ENCODE measurements around the gene FAM163A. TPM values are rescaled to one million over a fixed set of nuclear protein-coding genes. Genes with fewer than 3 reads are reported as not detected.

The FAM163A gene
- total RNA-seq, 4 donors from 2014 or later, result 0.29 TPM; not detected in 3

GRCh38 chr1:179776831-179777230, 33.7 kb downstream of the FAM163A start:
- TF ChIP-seq POLR2AphosphoS5 (IDR thresholded peaks at IDR 0.05), result no peak
- no peak for TF ChIP-seq CTCF (IDR thresholded peaks at IDR 0.05)
- no peak for TF ChIP-seq EP300 (IDR thresholded peaks at IDR 0.05)
- TF ChIP-seq POLR2A (IDR thresholded peaks at IDR 0.05), result no peak
- H3K36me3 ChIP-seq, result no peaks in the 10 kb centered on the region
- no peak for DNase-seq (ENCODE audit: low spot score in 2 of 2)
- H3K27me3 ChIP-seq, result no peaks in the 10 kb centered on the region
- no peak overlapping the region for H3K4me3 ChIP-seq
- 73% methylated on average over 2 of the region's 2 CpGs for WGBS
- no peaks in the 10 kb centered on the region for H3K9me3 ChIP-seq
- H3K27ac ChIP-seq, result no peak overlapping the region
- no peaks in the 10 kb centered on the region for H3K4me1 ChIP-seq

- no peak for TF ChIP-seq CTCF (IDR thresholded peaks at IDR 0.05)
- no peak for TF ChIP-seq POLR2A (IDR thresholded peaks at IDR 0.05)
- no peak for TF ChIP-seq POLR2AphosphoS5 (IDR thresholded peaks at IDR 0.05)
- no peak for TF ChIP-seq EP300 (IDR thresholded peaks at IDR 0.05)
- Histone ChIP-seq H3K27ac (no peak overlapping the region), H3K36me3 (no peaks in the 10 kb centered on the region), H3K4me3 (no peak overlapping the region), H3K4me1 (no peaks in the 10 kb centered on the region), H3K27me3 (no peaks in the 10 kb centered on the region), H3K9me3 (no peaks in the 10 kb centered on the region)
- no peak for DNase-seq (ENCODE audit: low spot score in 2 of 2)
- WGBS, result 86% methylated on average over 3 of the region's 3 CpGs
These were observed 34.6 kb downstream of the FAM163A start for GRCh38 chr1:179777731-179778130.

GRCh38 chr1:179779645-179780272, 36.7 kb downstream of the FAM163A start:
- H3K36me3 ChIP-seq, result no peaks in the 10 kb centered on the region
- DNase-seq (ENCODE audit: low spot score in 2 of 2), result no peak
- H3K27me3 ChIP-seq, result no peaks in the 10 kb centered on the region
- no peak overlapping the region for H3K4me3 ChIP-seq
- WGBS, result 83% methylated on average over 2 of the region's 2 CpGs
- H3K9me3 ChIP-seq, result no peaks in the 10 kb centered on the region
- H3K4me1 ChIP-seq, result no peaks in the 10 kb centered on the region
- TF ChIP-seq EP300 (IDR thresholded peaks at IDR 0.05) (no peak), CTCF (IDR thresholded peaks at IDR 0.05) (no peak), POLR2A (IDR thresholded peaks at IDR 0.05) (no peak), POLR2AphosphoS5 (IDR thresholded peaks at IDR 0.05) (no peak)
- H3K27ac ChIP-seq, result no peak overlapping the region

GRCh38 chr1:179781962-179782361, 38.9 kb downstream of the FAM163A start:
- Histone ChIP-seq H3K36me3 (no peaks in the 10 kb centered on the region), H3K27me3 (no peaks in the 10 kb centered on the region), H3K9me3 (no peaks in the 10 kb centered on the region), H3K4me1 (no peaks in the 10 kb centered on the region), H3K4me3 (no peak overlapping the region), H3K27ac (no peak overlapping the region)
- WGBS, result 59% methylated on average over 10 of the region's 10 CpGs
- no peak for TF ChIP-seq POLR2A (IDR thresholded peaks at IDR 0.05)
- TF ChIP-seq POLR2AphosphoS5 (IDR thresholded peaks at IDR 0.05), result no peak
- no peak for TF ChIP-seq CTCF (IDR thresholded peaks at IDR 0.05)
- no peak for DNase-seq (ENCODE audit: low spot score in 2 of 2)

GRCh38 chr1:179785031-179785431, 41.9 kb downstream of the FAM163A start:
- Histone ChIP-seq H3K4me1 (no peaks in the 10 kb centered on the region), H3K36me3 (no peaks in the 10 kb centered on the region), H3K4me3 (no peak overlapping the region), H3K27ac (no peak overlapping the region), H3K27me3 (peaks cover 4% of the 10 kb centered on the region), H3K9me3 (no peaks in the 10 kb centered on the region)
- 60% methylated on average over 4 of the region's 4 CpGs for WGBS
- TF ChIP-seq POLR2A (IDR thresholded peaks at IDR 0.05), result no peak
- no peak for TF ChIP-seq CTCF (IDR thresholded peaks at IDR 0.05)
- no peak for TF ChIP-seq POLR2AphosphoS5 (IDR thresholded peaks at IDR 0.05)
- no peak for TF ChIP-seq EP300 (IDR thresholded peaks at IDR 0.05)
- DNase-seq (ENCODE audit: low spot score in 2 of 2), result no peak

Data from suprapubic skin (tissue), 4 donors.